ENCODE measurements around the gene AHI1.

The AHI1 gene

GRCh38 chr6:135325624-135326424 lies 171.7 kb downstream of the AHI1 start:
- no peak for DNase-seq

- no peak for DNase-seq
These were observed 173.0 kb downstream of the AHI1 start for GRCh38 chr6:135324531-135324930.

- no peak for DNase-seq
These were observed 173.6 kb downstream of the AHI1 start for GRCh38 chr6:135323979-135324378.

- no peak for DNase-seq
These were observed 174.3 kb downstream of the AHI1 start for GRCh38 chr6:135323202-135323668.

- no peak for DNase-seq
These were observed 174.9 kb downstream of the AHI1 start for GRCh38 chr6:135322427-135323201.

- DNase-seq: no peak
These were observed 176.6 kb downstream of the AHI1 start for GRCh38 chr6:135320721-135321621.

GRCh38 chr6:135319819-135320218 lies 177.7 kb downstream of the AHI1 start:
- no peak for DNase-seq

- DNase-seq: no peak
These were observed 178.6 kb downstream of the AHI1 start for GRCh38 chr6:135318738-135319469.

- no peak for DNase-seq
These were observed 183.0 kb downstream of the AHI1 start for GRCh38 chr6:135314543-135314942.

- no peak for DNase-seq
These were observed 185.9 kb downstream of the AHI1 start for GRCh38 chr6:135311446-135312200.

- DNase-seq: no peak
These were observed 187.2 kb downstream of the AHI1 start for GRCh38 chr6:135310291-135310690.

- DNase-seq: no peak
These were observed 190.7 kb downstream of the AHI1 start for GRCh38 chr6:135306740-135307420.

GRCh38 chr6:135306166-135306565 lies 191.4 kb downstream of the AHI1 start:
- DNase-seq: no peak

- DNase-seq: no peak
These were observed 191.9 kb downstream of the AHI1 start for GRCh38 chr6:135305684-135306083.

GRCh38 chr6:135304883-135305282 lies 192.7 kb downstream of the AHI1 start:
- DNase-seq: no peak

GRCh38 chr6:135301304-135301703 lies 196.2 kb downstream of the AHI1 start:
- DNase-seq: no peak

GRCh38 chr6:135300576-135300975 lies 197.0 kb downstream of the AHI1 start:
- peak; percentile 50 for DNase-seq

- peak; percentile 94 for DNase-seq
These were observed 198.3 kb downstream of the AHI1 start for GRCh38 chr6:135299256-135299655.

- DNase-seq: no peak
These were observed 199.1 kb downstream of the AHI1 start for GRCh38 chr6:135298455-135298854.

- DNase-seq: no peak
These were observed 200.8 kb downstream of the AHI1 start for GRCh38 chr6:135296715-135297114.

GRCh38 chr6:135295085-135295484 lies 202.5 kb downstream of the AHI1 start:
- DNase-seq: no peak
